HG03175 (cell line): ENCODE data around the gene IP6K1.
"Not testable (repeated sequence)": the region's sequence is repeated elsewhere in the genome, so short reads cannot be mapped to it uniquely, and the experiment has no call there.

Experiments
- ATAC-seq: cut with Tn5 transposase; IDR thresholded peaks from one replicate; pipeline ENCODE4 v1.9.1; 2021; ENCODE audit warnings: mild to moderate bottlenecking, moderate library complexity; ENCODE audit not compliant: unreplicated experiment

The IP6K1 gene

DNA sequence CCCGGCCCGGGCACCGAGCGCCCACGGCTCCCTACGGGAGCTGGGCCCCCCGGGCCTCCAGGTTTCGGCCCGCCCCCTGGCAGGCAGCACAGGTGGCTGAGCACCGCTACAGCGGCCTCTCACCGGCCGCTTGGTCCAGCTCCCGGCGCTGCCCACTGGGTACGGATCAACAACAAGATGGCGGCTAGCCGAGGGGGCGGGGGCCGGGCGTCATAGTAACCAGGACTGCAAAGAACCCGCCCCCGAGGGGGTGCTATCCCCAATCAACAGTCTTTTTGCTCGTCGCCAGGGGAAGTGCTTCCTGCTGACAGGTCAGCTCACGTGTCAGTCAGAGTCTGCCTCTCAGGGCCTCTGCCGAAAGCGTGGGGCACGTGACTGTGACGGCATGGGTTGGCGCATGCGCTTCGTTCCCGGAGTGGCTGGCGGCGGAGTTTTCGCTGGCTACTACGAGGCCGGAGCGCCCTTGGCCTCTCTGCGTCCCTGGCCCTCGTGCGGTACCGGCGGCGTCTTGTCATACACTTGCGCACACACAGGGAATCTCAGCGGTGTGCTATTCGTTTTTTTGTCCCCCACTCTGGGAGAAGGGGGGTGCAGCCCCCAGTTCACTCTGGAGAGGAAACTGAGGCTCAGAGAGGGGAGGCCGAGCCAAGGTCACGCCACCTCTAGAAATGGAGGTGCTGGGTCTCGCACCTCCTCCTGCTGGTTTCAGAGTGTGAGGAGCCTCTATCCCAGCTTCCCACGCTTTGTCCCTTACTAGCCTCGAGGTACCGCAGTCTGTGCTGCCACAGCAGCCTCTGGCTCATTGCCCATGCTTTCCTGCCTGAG, at the start of gene IP6K1:
Gene IP6K1 (minus strand): TSS at position 186 of the 825 bp plus-strand sequence. CDS start 38,502 bp downstream, outside the sequence.
- peak; percentile 99 for ATAC-seq

DNA sequence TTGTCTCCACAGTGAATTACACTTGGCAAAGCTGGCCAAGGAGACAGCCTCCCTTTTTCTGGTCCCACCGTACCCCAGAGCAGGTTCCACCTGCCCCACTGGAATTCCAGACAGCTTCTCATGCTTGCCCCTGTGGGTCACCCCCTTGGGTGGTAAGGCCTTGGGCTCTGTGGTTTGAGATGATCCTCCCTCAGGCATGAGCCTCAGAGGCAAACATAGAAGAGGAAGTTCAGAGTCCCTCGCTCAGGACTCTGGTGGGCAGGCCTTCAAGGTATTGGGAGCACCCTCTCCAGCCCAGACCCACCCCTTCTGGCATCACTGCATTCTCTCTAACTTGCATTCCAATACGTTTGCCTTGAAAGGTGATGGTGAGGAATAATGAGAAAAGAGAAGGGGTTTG, 45.0 kb upstream of the IP6K1 start:
- ATAC-seq = no peak

DNA sequence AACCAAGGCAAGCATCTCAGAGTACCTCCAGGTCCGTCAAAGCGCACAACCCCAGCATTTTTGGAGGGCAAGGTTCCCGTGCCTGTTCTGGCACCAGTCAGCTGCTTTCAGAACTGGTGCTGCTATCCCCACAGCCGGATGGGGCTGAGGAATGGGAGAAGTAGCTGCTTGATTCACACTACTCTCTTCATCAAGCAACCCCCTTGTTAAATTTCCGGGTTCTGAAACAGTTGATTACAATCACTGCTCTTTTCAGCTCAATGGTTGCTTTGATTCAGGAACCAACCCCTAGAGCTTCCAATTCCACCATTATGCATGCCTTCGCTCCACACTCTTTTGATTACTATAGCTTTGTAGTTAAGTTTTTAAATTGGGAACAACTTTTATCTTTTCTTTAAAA, 39.7 kb upstream of the IP6K1 start:
- ATAC-seq = no peak

DNA sequence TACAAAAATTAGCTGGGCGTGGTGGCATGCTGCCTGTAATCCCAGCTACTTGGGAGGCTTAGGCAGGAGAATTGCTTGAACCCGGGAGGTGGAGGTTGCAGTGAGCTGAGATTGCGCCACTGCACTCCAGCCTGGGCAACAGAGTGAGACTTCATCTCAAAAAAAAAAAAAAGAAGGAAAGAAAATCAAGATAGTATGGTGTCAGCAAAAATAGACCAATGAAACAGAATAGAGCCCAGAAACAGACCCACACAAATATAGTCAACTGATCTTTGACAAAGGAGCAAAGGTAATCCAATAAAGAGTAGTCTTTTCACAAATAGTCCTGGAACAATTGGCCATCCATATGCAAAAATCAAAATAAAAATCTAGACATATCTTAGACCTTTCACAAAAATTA, 36.8 kb upstream of the IP6K1 start:
- ATAC-seq = not testable (repeated sequence)

DNA sequence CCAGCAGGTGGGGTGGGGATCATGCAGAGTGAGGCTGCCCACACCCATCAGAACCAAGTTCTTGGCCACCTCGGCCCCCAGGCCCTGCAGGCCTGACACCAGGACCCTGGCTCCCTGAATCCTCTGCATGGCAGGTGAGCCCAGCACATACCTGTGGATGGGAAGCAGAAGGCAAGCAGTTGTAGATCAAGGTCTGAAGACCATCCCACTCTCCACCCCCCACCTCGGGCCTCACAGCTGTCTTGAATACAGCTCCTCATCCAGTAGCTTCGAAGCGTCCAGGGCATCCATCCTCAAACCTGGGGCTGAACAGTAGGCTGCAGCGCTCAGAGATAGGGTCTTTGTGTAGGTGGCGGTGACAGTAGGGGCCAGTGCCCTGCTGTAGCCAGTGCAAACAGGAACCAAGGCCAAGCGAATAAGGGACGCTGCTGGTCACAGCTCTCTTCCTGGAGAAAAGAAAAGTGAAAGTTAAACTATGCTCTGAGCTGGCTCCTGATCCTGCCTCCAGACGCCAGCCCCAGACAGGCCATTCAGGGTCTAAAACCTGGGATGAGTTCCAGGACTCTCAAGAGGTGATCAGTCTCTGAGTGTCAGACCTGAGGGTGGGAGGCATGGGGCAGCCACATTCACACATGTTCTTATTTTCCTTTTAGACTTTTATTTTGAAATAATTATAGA, 27.3 kb upstream of the IP6K1 start, which contains the start of gene UBA7:
Gene UBA7 (minus strand): TSS at position 457 of the 678 bp plus-strand sequence. CDS start 166 bp downstream, at position 291.
- ATAC-seq = peak; percentile 78

DNA sequence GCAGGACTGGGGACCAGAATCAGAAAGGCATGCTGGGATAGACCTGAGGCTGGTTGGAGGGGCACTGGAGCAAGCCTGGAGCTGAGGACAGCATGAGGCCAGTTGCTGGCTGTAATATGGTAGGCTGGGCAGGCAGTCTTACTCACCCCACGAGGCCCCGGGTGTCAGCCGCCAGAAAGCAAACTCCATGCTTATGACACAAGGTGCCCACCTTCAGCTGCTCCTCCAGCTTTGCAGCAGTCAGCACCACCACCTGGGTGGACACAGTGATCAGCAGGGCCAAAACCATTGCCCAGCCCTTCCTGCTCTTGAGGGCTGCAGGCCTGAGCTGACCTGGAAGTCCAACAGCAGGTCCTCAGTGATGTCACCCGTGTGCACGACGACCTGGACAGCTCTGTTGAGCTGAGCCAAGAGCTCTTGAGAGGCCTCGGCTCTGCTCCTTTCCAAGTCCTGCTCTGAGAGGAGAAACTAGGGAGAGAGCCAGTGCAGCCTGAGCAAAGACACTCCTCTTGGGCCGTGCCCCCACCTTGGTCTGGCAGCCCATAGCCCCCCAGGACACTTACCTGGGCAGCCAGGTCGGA, 26.7 kb upstream of the IP6K1 start:
- ATAC-seq = no peak

DNA sequence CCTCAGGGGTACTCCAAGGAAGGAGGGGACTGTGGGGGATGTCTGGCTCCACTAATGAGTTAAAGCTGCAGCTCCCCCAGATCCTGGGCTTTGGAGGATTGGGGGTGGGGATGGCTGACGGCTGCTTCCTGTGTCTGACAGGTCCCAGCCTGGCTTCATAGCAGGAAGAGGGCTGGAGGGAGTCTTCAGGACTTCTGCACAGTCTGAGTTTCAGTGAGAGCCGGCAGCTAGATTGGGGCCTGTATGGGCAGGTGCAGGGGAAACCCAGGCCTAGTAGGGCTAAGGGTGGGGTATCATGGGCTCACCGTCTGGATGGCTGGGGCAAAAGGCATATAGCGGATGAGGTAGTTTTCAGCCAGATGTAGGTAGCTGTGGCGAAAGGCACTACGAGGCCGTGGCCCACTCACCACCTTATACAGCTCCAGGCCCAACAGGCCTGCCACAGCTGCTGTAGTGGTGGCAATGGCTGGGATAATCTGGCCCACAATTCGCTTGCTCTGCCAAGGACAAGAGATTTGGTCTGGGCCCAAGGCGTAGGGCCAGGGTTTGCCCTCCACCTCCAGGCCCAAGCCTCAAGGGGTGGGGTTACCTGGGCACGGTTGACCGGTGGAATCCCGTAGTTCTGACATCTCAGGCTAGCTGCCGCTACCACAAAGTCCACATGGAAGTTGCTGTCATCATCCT, 21.2 kb upstream of the IP6K1 start:
- no peak for ATAC-seq

DNA sequence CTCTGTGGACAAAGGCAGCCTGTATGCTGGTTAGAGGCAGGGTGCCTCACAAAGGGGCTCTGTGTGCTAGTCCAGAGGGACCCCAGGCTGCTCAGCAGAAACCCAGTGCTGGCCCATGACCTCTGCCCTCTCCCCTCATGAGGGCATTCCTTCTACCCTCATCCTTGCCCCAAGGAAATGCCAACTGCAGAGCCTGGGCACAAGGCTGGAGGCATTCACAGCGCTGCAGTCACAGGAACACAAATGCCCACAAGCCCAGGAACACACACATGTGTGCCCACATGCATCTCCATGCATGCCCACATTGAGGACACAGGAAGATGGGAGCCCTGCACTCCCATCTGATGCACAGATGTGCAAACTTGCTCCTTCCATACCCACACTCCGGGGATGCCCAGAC, 20.5 kb upstream of the IP6K1 start:
- ATAC-seq = no peak

DNA sequence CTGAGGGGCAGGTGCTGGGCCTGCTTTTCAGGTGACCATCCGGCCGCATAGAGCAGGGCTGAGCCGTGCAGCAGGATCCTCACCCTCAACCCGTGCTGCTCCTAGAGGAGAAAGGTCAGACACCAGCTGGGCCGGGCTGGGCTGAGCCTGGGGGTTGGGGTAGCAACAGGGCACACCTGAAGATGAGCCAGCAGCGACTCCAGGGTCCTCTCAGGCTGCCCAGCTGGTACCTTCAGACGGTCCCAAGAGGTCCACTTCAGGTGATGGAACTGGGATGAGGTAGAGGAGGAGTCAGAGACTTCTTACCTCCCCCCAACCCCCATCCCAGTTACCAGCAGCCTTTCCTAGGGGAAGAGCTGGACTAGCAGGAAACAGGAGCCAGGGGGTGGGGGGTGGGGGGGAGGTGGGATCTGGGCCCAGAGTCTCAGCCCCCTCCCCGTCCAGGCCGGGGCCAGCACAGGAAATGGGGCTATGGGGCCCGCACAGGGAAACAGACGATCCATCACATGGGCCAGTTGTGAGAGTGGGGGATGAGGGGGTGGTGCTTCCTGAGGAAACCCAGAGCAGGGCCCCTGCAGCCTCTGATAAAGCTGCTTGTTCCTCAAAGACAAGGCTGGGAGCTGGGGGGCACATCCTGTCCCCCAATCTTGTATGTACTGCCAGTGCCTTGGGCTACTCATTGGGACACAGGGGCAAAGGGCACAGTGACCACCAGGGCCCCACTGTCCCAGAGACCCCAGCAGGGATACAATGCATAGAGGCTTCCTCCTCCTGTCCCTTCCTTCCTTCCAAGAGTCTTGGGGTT, 19.8 kb upstream of the IP6K1 start:
- ATAC-seq = no peak

DNA sequence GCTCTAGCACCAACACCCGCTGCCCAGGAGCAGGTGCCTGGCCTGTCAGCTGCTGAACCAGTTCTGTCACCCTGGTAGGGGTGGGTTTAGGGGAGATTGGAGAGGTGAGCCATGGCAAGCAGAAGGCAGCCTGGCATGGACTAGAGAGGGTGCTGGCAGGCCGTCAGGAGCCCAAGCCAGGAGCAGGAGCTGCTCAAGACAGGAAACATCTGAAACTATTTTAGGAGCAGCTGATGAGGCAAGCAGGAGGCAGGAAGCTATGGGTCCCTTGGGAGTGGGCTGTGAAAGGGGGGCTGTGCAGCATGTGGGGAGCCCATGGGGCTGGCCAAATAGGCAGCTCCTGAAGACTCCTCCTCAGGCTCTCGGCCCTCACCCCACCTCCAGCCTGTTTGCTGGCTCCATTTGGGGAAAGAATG, 19.0 kb upstream of the IP6K1 start:
- no peak for ATAC-seq

DNA sequence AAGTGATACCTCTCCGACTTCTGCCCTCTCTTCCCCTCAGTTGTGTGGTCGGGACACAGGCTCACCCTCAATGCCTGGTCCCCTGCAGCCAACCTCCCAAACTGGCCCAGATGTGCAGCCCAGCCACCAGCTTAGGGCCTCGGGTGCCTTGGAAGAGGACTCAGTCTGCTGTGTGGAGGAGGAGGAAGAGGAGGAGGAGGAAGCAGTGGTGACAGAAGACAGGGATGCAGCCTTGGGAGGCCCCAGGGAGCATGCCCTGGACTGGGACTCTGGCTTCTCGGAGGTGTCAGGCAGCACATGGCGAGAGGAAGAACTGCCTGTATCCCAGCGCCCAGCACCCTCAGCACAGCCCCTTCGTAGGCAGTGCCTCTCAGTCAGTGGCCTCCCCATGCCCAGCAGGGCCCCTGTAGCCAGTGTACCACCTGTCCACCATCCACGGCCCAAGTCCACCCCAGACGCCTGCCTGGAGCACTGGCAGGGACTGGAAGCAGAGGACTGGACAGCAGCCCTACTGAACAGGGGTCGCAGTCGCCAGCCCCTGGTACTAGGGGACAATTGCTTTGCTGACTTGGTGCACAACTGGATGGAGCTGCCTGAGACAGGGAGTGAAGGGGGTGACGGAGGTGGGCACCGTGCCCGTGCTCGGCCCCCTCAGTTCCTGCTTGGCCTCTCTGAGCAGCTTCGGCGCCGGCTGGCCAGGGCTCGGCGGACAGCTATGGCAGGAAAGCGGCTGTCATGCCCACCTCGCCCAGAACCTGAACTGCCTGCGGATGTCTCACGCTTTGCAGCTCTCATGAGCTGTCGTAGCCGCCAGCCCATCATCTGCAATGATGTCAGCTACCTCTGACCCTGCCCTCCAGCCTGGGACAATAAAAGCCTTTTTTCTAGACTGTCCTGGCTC, 18.0 kb upstream of the IP6K1 start:
- no peak for ATAC-seq

DNA sequence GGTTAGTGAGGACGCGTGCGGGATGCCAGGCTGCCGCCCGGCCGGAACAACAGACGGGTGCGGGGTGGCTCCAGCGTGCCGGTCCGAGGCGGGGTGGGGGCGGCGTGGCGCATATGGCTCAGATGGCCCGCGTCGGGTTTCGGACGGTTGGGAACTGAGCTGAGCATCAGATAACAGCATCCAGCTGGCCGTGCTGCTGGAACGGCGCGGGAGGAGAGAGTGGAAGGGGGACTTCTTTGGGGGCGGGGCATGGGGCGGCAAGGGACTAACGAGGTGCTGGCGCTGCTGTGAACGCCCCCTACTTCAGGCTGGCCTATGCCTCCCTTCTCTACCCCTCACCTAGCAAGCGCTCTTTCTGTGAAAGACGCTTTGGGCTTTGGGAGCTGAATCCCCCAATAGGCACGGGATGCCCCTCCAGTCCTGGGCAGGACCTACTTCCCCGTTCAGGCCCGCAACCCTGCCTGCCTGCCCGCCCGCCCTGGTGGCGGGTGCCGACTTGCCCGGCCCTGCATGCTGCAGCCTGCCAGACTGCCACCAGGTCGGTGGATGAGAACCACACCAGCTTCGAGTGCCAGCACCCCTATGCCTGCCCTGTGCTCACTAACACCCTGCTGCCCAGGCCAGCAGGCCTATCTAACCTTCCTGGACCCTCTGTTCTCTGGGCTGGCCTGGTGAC, 17.3 kb upstream of the IP6K1 start:
- peak; percentile 8 for ATAC-seq

DNA sequence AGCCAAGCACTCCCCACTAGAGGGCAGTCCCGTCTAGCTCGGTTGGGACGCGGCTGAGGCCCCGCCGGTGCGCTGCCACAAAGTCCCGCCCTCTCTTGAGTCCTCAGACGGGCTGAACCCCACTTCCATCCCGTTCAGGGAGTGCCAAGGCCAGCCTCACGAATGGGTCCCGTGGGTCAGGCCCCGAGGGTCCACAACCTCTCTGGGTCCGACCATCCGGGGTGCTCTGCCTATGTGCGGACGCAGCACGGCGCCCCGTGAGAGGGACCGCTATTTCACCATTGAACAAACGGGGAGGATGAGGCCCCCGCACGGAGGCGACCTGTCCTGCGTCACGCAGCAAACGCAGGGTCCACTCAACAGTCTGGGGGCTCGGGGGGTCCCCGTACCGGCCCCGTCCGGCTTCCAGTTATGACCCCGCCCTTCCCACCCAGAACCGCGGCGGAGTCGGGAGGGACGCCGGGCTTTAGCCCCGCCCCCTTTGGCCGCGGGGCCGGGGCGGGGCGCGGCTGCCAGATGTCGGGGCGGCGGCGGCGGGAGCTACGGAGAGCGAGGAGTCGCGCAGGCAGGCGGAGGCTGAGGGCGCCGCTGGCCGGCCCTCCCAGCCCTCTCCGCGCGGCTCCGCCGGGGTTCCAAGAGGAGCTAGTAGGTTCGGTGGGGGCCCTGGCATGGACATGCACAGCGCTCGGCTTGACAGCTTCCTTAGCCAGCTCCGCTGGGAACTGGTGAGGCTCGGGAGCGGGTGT, 16.6 kb upstream of the IP6K1 start, which contains the start of gene INKA1:
Gene INKA1 (plus strand): TSS at position 543 of the 746 bp plus-strand sequence. CDS start 132 bp downstream, at position 675.
- peak; percentile 65 for ATAC-seq

DNA sequence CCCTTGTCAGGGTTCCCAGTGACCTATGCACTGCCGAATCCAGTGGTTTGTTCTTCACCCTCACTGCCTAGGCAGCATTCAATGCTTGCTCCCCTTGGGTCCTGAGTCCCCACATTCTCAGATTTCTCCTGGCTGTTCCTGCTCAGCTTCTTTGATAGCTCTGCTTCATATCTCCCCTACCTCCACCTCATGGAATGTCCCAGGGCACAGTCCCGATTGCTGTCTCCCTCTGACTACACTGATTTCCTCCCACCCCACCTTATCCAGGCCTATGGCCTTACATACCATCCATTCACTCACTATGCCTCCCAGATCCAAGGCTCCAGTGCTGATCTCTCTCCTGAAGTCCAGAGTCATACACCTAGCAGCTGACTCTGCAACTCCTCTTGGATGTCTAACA, 14.8 kb upstream of the IP6K1 start:
- no peak for ATAC-seq

DNA sequence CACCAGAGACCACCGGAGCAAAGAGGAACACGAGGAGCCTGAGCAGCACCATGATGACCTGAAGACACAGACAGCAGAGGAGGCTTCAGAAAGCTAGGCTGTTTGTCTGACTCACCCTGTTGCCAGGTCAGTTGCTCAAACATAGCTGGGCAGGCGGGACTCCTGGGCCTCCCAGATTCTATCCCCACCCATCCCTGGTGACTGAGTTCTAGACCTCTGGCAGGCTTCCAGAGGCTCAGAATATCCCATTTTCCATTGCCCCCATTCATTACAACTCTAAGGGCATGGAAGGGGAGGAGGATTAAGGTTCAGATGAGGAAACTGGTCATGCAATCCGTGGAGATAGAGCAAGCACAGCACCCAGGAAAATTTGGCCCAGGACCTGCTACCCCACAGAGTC, 13.4 kb upstream of the IP6K1 start, which contains the start of gene CDHR4:
Gene CDHR4 (minus strand): TSS at position 113 of the 400 bp plus-strand sequence. CDS start 61 bp downstream, at position 52.
- no peak for ATAC-seq

DNA sequence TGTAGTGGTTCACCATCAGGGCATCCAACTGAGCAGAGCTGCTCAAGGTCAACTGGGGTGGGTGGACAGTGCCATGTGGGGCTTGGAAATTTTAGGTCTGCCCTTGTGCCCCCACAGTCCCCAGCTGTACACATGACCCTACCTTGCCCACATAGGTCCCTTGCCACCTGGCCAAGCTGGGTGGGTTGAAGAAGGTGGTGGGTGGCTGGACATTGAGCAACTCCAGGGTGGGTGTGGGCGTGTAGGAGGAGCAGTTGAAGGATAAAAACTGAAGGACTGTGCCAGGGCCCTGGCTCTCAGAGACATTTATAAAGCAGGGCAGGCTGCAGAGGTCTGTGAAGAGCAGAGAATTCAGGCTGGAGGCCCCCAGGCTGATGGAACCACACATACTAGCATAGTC, 12.8 kb upstream of the IP6K1 start:
- no peak for ATAC-seq

DNA sequence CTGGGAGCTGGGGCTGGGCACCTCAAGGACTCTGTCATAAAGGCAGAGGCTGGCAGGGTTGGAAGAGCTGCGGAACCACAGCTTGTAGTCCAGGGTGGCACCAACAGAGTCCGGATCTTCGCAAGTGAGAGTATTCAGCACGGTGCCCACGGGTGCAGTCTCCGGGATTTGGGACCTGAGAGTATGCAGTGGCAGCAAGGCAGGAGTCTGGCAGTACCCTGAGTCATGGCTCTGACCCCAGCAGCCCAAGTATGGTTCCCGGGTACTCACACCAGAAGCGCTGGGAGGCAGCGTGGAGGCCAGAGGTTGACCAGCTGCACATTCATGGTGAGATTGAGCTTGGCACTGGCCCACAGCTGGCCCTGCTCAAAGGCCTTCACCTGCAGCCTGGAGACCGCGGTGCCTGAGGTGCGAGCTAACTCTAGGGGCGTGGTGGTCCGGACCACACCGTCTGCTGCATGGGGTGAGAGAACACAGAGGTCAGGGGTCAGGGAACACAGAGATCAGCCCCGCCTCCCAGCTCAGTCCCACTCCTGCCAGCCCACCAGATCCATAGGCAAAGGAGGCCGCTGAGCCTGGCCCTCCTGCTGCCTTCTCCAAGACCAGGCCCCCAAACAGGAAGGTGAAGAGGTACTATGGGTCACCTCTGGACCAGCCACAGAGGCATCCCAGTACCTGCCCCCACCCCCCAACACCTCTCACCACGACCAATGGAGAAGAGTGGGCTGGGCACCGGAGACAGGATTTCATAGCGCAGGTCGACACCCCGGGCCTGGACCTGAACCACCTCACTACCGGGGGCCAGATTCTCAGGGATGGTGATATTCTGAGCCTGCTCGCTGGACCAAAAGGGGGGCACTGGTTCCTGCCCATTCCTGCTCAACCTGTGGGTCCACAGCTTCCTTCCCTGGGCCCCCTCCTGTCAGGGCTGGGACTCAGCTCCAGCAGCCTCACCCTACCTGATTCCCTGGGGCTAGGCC, 8.9 kb upstream of the IP6K1 start:
- no peak for ATAC-seq
